ENCODE results near the gene CFAP53.

CFAP53 gene

DNA sequence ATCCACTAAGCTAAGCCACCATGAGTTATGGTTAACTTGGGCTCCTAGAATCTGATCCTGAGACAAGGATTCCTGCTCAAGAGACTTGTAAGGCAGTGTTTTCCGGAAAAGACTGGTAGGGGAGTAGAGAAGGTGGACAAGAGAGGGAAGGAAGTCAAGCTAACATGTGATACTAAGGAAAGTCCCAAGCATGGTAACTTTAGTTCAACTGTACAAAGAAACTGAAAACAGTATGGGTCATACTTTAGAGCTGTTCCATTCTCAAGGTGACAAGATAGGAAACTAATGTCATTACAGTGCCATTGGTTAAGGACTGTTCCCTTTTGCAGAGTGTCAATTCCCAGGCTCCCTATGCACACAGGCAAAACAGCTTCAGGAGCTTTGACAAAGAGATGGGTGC is 77.1 kb downstream of the CFAP53 start:
- Mint-ChIP-seq H3K4me3 (no peak overlapping the region), H3K9me3 (no peaks in the 10 kb centered on the region), H3K27ac (no peak overlapping the region), H3K4me1 (peaks cover 4% of the 10 kb centered on the region), H3K36me3 (no peaks in the 10 kb centered on the region), H3K27me3 (peaks cover 43% of the 10 kb centered on the region)
- CTCF ChIA-PET, result no interaction called here
- DNase-seq, result no peak

DNA sequence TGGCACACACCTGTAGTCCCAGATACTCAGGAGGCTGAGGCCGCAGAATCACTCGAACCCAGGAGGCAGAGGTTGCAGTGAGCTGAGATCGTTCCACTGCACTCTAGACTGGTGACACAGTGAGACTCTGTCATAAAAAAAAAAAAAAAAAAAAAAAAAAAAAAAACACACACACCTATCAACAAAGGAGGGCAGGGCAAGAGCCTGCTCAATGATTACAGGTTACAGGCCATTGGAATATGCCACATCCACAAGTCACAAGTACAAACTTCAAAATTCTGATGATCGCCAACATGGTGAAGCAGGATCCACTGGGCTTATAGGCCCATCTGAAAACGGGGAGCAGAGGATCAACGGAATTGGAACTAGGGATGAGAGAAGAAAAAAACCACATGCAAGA is 77.6 kb downstream of the CFAP53 start:
- Mint-ChIP-seq H3K4me3 (no peak overlapping the region), H3K4me1 (peaks cover under 1% of the 10 kb centered on the region), H3K9me3 (no peaks in the 10 kb centered on the region), H3K36me3 (no peaks in the 10 kb centered on the region), H3K27ac (no peak overlapping the region), H3K27me3 (peaks cover 43% of the 10 kb centered on the region)
- CTCF ChIA-PET, result no interaction called here
- DNase-seq, result no peak

DNA sequence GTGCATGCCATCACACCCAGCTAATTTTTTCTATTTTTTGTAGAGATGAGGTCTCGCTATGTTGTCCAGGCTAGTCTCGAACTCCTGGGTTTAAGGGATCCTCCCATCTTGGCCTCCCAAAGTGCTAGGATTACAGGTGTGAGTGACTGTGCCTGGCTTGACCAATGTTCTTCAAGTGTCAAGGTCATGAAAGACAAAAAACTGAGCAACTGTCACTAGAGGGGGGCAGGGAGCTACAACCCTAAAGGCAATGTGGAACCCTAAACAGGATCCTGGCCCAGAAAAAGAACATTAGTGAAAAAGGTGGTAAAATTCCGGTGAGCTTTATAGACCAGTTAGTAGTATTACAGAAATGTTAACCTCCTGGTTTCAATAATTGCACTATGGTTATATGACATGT is 78.6 kb downstream of the CFAP53 start:
- H3K36me3 Mint-ChIP-seq, result no peaks in the 10 kb centered on the region
- no peak overlapping the region for H3K27ac Mint-ChIP-seq
- CTCF ChIA-PET, result interaction anchor here (1.0 kb wide), 1 partner anchor 16 kb away, joined by 4 read pairs; no protein-coding TSS in a partner anchor
- H3K27me3 Mint-ChIP-seq, result peaks cover 33% of the 10 kb centered on the region
- H3K9me3 Mint-ChIP-seq, result no peaks in the 10 kb centered on the region
- H3K4me3 Mint-ChIP-seq, result no peak overlapping the region
- no peak for DNase-seq
- H3K4me1 Mint-ChIP-seq, result no peaks in the 10 kb centered on the region

DNA sequence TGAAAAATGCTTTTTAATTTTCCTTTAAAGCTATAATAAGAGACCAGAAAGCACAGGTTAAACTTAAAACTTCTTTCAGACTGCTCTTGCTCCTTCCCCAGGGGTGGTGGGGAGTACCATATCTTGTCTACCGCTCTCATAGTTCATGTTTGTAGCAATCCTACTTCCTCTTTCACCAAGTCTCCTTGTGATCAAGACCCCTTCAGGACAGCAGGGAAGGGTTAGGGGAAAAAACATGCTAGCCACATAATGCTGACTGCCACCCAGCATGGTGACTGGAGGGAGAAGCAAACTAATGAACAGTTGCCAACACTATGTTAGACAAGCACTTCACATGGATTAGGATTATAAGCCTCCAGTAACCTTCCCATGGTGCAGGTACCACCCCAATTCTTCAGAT is 79.9 kb downstream of the CFAP53 start:
- H3K36me3 Mint-ChIP-seq, result no peaks in the 10 kb centered on the region
- no peak overlapping the region for H3K27ac Mint-ChIP-seq
- H3K9me3 Mint-ChIP-seq, result no peaks in the 10 kb centered on the region
- no peaks in the 10 kb centered on the region for H3K4me1 Mint-ChIP-seq
- H3K4me3 Mint-ChIP-seq, result no peak overlapping the region
- H3K27me3 Mint-ChIP-seq, result peaks cover 22% of the 10 kb centered on the region
- CTCF ChIA-PET, result no interaction called here
- no peak for DNase-seq

DNA sequence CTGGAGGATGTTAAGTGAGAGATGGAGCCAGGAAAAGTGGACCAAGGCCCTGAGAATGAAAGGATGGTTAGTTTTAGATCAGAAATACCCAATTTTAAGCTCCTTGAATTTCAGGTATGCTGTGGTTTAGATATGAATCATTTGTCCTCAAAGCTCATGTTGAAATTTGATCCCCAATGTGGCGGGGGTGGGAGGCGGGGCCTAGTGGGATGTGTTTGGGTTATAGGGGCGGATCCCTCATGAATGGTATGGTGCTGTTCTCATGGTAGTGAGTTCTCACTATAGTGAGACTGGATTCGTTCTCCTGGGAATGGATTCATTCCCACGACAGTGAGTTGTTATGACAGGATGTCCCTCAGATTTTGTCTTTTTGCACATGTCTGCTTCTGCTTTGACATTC is 82.7 kb downstream of the CFAP53 start:
- Mint-ChIP-seq H3K4me3 (no peak overlapping the region), H3K27ac (no peak overlapping the region)

DNA sequence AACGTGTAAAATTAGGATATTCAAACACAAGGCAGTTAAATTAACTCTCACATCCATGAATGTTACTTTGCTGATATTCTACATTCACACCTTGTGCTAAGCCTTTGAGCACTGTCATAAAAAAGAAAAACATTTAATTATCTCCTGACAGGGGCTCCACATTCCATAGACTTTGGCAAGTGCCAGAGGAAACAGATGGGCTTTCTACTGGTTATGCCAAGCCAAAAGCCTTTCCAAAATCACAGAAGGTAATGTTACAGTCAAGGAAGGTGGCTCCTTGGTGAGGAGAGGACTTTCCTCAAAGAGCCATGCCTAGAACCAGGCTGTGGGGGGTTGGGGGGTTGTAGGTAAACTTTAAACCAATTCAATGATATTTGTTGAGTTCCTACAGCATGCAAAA is 83.8 kb downstream of the CFAP53 start:
- Mint-ChIP-seq H3K27me3 (peaks cover 12% of the 10 kb centered on the region), H3K27ac (no peak overlapping the region), H3K4me3 (no peak overlapping the region), H3K9me3 (no peaks in the 10 kb centered on the region), H3K4me1 (no peaks in the 10 kb centered on the region), H3K36me3 (no peaks in the 10 kb centered on the region)
- no peak for DNase-seq
- CTCF ChIA-PET, result no interaction called here

More for the DNA sequence above, 82.7 kb downstream of the CFAP53 start:
- CTCF ChIA-PET, result no interaction called here
- Mint-ChIP-seq H3K36me3 (no peaks in the 10 kb centered on the region), H3K27me3 (peaks cover 10% of the 10 kb centered on the region), H3K4me1 (no peaks in the 10 kb centered on the region), H3K9me3 (no peaks in the 10 kb centered on the region)
- DNase-seq, result no peak

DNA sequence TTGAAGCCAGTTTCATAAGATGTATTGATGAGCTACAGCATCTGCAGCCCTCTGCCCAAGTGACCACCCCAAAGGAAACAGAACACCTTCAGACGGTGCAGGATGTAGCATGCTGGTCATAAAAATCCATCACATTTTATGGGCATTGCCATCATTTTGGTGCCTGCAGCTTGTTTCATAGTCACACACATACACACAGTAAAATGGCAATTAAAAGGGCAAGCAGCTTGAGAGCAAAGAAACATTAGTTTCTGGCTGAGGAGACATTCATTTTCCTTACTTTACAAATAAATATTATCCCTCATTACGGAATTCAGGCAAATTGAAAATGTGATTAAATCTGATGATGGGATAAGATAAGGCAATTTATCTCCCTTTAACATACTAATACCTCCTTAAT is 84.7 kb downstream of the CFAP53 start:
- no peak for DNase-seq
- H3K27ac Mint-ChIP-seq, result no peak overlapping the region
- H3K4me1 Mint-ChIP-seq, result no peaks in the 10 kb centered on the region
- no peaks in the 10 kb centered on the region for H3K9me3 Mint-ChIP-seq
- CTCF ChIA-PET, result no interaction called here
- peaks cover 18% of the 10 kb centered on the region for H3K27me3 Mint-ChIP-seq
- no peaks in the 10 kb centered on the region for H3K36me3 Mint-ChIP-seq
- no peak overlapping the region for H3K4me3 Mint-ChIP-seq

DNA sequence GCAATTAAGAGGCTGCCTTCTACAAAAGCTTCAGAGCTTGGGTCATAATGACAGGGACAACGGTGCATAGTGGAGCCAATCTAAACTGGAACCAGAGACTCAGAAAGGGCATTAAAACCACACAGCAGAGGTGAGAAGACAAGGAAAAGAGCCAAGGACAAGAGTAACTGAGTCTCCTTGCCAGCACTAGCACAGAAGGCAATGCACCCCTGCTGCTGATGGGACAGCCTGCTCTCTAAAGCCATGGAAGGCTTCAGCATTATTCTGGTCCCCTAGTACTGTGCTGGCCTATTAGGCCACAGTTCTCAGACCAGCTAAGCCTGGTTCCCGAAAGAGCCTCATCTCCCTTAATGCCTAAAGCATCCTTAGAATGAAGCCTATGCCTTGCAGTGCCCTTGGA is 86.8 kb downstream of the CFAP53 start:
- CTCF ChIA-PET, result no interaction called here
- Mint-ChIP-seq H3K4me1 (no peaks in the 10 kb centered on the region), H3K27me3 (peaks cover 30% of the 10 kb centered on the region), H3K36me3 (no peaks in the 10 kb centered on the region), H3K9me3 (no peaks in the 10 kb centered on the region), H3K4me3 (no peak overlapping the region), H3K27ac (no peak overlapping the region)
- no peak for DNase-seq

DNA sequence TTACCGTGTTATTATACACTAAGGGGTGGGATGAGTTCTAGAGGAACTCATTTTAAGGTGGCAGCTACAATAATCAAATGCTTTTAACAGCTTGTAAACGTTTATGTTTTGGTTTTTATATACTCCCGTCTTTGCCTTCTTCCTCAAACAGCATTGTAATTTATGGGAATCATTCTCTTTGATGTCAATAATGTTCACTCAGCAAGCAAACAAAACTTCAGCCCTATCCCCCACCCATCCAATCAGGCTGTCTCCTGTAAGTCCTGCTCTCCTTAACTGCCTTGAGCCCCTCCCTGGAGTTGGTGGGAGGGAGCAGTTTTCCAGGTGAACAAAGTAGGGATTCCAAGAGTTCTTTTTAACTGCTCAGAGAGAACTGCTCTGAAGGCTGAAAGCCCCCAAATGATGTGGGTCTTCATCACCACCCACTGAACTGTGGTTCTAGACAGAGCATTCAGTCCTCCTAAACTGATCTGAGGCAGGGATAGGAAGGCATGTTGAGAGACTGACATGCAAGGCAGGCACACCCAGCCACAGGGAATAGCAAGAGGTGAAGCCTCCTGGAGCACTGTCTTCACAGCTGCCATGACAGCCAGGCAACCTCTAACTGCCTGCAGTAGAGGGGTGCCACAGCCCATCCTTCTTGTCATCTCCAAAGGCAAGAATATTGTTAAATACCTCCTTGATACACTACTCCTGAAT is 88.9 kb downstream of the CFAP53 start:
- Mint-ChIP-seq H3K36me3 (no peaks in the 10 kb centered on the region), H3K27ac (no peak overlapping the region), H3K9me3 (no peaks in the 10 kb centered on the region), H3K4me1 (no peaks in the 10 kb centered on the region), H3K27me3 (peaks cover 23% of the 10 kb centered on the region), H3K4me3 (no peak overlapping the region)
- CTCF ChIA-PET, result no interaction called here
- no peak for DNase-seq
